HG03097 (cell line): ENCODE results near the gene UTF1.
A peak's percentile ranks its signal among the peaks of the same experiment; 100 is the strongest.
"Not testable (repeated sequence)": the region's sequence is repeated elsewhere in the genome, so short reads cannot be mapped to it uniquely, and the experiment has no call there.

ENCODE experiments used
- ATAC-seq: cut with Tn5 transposase; IDR thresholded peaks from one replicate; pipeline ENCODE4 v1.9.1; 2021; ENCODE audit not compliant: unreplicated experiment, low FRiP score

The UTF1 gene

DNA sequence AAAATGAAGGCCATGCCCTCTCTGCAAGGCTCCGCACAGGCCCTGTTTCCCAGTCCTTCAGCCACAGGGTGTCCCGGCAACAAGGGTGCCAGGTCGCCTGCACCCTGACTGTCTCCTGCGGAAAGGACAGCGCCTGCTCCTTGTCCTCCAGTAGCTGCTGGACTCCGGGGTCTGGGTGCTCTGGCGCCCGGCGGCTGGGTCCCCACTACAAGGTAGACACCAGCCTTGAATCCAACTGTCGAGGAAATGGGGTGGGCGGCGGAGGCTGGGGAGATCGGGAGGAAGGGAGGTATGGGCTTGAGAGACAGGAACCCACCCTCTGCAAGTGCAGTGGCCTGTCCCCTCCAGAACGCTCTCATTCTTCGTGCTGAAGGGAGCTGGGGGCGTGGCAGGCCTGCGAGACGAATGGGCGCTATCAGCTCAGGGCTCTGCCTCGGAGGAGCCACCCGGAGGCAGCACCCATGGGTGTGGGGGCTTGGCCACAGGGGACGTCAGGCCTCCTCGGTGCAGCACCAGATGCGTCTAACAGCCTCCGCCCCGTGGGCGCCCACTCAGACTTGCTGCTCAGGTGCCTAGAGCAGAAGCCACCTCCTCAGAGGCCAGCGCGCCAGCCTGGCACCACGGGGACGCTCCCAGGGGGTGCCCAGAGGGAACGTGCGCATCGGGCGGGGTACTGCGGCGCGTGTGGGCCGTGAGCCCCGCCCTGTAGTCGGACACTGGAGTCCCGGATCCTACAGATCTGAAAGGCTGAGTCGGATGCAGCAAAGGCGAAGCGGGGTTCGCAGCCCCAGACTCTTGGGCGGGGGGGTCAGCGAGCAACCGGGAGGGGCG lies 31.1 kb downstream of the UTF1 start:
- ATAC-seq, result no peak

DNA sequence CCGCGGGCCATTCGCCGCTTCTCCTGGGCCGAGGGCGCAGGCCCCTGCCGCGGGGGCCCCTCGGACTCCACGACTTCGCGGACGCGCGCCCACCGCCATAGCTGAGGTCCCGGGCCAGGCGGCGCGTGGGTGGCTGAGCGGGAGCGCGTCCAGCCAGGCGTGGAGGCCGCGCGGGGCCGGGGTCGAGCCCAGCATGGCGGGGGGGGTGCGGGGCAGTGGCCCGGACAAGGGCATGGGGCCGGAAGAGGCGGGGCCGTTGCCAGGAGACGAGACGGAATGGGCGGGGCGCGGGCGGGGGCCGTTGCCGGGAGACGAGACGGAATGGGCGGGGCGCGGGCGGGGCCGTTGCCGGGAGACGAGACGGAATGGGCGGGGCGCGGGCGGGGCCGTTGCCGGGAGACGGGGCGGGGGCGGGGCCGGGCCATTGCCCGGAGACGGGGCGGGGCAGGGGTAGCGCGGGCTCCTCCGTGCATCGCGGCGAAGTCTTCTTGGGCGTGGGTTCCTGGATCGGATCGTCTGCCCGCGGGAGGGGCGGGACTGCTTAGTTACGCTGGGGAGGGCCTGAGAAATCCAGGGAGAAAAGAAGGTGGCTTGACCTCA lies 31.8 kb downstream of the UTF1 start:
- peak; percentile 29 for ATAC-seq

DNA sequence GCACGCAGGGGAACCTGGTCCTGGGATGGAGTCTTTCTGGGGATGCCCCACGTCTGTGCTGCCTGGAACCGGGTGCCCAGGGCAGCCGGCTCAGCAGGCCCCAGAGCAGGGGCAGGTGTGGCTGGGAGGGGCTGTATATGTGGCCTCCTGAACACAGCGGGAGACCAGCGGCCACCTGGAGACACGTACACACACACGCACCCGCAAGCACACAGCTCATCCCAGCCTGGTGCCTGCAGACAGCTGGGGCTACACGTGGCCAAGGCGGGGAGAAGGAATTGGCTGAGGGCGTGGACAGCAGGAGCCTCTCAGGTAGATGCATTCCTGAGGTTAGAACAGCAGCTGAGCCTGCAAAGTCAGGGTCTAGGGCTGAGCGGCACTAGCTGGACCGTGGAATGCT lies 32.7 kb downstream of the UTF1 start:
- no peak for ATAC-seq

DNA sequence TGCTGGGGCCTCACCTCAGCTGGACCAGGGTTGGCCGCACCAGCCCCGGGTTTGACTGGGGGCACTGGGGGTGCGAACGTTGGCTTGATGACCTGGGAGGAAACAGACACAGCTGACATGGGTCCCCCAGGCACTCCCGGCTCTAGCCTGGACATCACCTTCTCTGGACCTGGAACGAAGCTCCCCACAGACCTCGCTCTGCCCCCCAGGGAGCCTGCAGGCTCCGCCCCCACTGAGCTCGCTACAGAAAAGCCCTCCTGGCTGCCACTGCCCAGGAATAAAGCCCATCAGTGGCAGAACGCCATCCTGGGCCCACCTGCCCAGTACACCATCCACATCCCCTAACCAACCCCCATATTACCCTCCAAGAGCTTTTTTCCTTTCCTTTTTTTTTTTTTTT lies 33.7 kb downstream of the UTF1 start:
- ATAC-seq, result no peak

DNA sequence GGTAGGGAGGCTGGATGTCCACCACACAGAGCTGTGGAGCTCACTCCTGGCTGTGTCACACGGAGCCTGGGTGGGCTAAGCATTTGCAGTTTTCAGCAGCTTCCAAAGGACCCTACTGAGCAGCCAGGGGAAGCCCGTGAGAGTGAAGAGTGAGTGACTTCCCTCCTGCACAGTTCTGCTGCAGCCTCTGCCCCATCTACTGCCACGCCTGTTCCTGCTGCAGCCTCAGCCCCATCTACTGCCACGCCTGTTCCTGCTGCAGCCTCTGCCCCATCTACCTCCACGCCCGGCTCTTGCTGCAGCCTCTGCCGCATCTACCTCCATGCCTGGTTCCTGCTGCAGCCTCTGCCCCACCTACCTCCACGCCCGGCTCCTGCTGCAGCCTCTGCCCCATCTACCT lies 34.4 kb downstream of the UTF1 start:
- ATAC-seq, result no peak

DNA sequence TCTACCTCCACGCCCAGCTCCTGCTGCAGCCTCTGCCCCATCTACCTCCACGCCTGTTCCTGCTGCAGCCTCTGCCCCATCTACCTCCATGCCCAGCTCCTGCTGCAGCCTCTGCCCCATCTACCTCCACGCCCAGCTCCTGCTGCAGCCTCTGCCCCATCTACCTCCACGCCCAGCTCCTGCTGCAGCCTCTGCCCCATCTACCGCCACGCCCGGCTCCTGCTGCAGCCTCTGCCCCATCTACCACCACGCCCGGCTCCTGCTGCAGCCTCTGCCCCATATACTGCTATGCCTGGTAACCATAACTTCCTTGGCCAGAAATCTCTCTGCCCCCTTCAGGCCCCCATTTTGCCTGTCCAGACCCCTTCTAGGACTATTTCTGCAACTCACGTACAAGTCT lies 35.0 kb downstream of the UTF1 start:
- not testable (repeated sequence) for ATAC-seq

DNA sequence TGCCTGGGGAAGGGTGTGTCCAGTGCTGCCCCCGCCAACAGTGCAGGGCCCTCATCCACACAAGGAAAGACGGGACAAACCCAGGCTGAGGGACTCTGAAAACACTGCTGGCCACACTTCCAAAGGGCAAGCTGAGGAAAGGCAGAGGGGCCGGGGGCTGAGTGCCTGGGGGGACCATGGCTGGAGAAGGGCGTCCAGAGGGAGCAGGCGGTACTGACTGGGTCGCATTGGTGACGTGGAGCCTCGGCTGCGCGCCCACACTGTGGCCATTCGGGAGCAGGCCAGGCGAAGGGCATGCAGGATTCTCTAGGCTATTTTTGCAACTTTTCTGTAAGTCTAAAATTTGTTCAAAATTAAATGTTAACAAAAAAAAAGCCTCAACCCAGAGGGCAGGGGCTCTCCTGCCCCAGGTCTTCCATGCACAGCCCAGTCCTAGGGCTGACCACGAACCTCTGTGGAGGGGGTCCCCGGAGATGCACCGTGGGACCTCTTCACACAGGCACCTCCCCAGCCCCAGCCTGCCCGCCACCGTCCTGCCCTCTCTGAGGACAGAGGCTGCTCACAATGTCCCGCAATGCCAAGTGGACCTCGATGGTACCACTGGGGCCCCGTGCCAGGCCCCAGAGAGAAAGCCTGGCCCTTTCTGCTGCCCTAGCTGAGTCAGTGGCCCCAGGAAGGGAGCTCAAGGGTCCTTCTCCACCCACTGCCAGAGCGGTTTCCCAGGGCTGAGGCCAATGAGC lies 36.2 kb downstream of the UTF1 start:
- no peak for ATAC-seq

DNA sequence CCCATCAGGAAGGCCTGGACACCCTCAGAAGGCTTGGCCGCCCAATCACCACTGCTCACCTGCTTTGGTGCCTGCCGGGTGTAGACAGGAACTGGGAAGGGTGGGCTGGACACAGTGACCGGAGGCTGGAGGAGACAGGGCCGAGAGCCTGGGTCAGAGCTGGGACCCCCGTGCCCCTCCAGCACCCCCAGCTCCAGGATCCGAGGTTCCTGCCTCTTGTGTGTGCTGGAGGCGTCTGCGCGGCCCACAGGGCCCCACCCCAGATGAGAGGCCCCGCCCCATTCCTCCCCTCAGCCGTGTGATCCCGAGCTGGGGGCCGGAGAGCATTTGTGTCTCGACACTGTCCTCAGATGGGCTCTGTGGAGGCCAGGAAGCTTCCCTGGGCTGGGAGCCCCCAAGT lies 37.3 kb downstream of the UTF1 start:
- ATAC-seq, result no peak

DNA sequence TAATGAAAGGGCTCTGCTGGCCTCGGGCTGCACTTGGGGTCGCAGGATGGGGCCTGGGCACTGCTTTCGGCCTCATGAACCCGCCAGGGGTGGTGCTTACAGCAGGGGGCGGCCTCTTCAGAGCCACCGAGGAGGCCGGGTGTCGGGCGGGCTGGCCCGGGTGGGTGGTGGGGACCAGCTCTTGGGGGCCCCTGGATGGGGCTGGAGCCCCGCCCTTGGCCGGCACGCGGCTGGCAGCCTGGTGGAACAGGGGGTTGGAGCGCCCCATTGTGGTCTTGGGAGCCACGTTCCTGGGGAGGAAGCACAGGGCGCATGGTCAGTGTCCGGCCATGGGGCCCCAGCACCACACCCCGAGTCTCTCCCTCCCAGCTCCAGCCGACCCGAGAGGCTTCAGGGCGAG lies 37.8 kb downstream of the UTF1 start:
- ATAC-seq, result no peak

DNA sequence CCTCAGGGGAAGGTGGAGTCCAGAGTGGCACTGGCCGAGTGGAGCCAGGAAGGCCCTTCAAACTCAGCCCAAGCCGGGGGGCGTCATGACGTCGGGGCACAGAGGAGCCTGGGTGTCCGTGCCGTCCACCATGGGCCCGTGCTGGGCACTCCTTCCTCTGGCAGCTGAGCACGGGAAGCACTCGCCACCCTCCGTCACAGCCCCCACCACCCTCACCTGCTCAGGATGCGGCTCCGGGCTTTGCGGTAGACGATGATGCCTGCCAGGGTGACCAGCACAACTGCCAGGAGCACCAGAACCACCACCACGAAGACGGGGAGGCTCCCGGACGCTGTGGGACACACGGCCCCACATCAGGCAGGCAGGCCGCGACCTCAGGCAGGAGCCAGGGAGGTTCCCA lies 38.5 kb downstream of the UTF1 start:
- ATAC-seq, result no peak

DNA sequence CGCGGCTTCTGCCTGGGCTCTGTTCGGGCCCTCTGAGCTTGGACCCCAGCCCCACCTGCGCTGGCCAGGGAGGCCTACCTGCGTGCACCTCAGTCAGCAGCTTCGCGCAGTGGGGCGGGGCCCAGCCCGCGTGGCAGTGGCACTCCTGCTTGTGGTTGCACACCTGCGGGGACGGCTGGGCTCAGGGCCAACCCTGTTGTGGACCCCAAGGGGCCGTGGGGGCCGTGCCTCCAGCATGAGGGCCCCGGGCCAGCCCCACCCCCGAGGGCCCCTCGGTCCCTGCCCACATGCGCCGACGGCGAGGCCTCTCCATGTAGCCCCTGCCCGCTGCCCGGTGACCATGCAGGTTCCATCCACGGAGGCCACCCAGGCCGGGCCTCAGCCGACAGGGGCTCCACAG lies 39.4 kb downstream of the UTF1 start:
- no peak for ATAC-seq

DNA sequence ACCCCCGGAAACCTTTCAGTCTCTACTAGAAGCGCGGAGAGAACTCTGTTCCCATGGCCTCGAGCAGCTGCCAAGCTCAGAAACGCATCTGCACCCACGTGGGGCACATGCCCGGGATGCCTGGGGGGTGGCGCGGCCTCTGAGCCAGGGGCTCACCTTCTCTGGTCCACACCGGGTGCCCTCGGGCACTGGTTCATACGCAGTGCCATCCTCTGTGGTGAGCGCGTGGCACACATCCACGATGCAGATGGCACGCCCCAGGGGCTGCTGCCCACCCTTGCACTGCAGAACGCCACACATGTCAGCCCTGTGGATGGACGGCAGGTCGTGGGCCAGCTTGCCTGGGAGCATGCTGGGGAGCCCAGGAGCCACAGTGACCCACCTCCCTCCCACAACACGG lies 40.2 kb downstream of the UTF1 start:
- no peak for ATAC-seq

DNA sequence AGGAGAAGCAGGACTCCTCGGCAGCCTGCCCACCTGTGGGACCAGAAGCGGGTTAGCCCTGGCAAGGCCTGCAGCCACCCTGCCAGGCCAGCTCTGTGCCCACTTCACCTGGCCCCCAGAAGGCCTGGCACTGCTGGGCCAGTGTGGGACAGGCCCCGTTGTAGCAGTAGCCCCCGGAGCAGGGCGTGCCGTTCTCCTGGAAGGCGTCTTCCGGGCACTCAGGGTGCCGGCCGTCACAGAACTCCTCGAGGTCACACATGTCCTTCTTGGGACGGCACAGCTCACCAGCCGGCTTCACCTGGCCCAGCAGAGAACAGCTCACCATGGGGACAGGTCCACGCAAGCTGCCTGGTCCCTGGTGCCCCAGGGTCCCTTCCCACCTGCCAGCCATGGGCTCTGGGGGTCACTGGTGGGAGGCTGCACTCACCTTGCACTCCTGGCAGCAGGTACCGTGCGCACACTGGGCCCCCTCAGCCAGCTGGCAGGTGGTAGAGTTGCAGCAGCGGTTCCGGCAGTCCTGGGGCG lies 40.8 kb downstream of the UTF1 start:
- no peak for ATAC-seq

DNA sequence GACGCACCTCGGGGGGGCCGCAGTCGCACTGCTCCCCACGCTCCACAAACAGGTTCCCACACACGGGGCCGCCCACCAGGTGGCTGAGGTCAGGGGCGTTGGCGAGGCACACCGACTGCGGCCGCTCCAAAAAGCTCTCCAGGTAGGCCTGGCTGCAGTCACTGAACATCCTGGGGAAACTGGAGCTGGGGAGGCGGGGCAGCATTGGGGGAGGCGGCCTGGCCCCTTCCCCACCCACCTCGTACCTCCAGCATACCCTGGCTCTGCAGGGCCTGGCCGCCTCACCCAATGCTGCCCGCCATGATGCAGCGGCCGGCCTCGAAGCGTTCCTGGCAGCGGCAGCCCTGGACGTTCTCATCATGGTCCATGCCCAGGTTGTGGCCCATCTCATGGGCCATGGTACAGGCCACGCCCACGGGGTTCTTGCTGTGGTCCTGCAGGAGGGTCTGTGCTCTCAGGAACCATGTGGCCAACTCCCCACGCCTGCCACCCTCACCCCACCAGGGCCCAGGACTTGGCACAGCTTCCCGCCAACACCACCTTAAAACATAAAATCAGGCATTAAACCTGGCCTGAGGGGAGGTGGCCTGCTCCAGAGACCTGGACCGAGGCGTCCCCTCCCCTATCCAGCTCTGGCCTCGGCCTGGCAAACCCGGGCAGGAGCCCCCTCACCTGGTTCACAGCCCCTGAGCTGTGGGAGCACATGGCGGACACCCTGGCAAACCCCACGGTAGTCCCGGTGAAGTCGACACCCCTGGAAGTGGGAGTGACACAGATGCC lies 41.7 kb downstream of the UTF1 start:
- ATAC-seq, result no peak

DNA sequence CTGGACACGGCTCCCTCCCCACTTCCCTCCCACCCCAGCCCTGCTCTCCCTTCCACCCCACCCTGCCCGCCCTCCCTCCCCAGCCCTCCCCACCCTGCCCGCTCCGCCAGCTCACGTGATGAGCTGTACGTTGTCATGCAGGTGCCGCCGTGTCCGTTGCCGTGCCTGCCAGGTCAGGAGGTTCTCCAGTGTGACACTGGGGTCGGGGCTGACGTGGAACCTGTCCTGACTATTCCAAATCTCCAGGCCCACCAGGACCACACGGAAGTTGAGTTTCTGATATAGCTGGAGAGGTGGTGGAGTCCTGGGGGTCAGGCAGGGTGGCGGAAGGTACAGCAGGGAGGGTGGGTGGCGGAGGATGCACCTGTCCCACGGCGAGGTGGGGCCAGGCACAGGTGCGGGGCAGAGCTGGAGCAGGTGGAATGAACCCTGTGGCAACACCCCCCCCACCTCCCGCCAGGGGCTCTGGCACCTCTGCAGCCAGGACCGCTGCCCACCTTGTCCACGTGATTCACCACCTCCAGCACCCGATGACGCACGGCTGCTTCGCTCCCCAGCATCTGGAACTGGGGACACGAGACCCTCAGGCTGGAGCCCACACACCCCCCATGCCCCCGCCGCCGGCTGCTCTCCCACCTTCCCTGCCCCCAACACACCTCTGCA lies 42.4 kb downstream of the UTF1 start:
- no peak for ATAC-seq

DNA sequence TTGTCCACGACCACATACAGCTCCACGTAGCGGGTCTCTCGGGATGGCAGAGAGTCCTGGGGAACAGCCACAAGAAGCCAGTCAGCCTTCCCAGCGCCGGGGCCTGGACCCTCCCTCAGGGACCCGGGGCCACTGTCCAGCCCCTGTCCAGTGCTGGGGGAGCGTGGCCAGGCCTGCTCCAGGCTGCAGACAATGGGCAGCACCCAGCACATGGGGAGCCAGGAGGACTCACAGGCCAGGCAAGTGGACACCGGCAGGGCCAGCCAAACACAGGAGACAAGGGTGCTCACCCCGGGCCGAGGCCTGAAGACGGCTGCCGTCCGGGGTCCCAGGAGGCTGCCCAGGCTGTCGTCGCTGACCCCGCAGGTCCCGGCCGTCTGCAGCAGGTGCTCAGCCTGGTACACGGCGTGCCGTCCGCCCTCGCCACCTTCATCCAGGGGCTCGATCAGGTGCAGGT lies 43.0 kb downstream of the UTF1 start:
- no peak for ATAC-seq

DNA sequence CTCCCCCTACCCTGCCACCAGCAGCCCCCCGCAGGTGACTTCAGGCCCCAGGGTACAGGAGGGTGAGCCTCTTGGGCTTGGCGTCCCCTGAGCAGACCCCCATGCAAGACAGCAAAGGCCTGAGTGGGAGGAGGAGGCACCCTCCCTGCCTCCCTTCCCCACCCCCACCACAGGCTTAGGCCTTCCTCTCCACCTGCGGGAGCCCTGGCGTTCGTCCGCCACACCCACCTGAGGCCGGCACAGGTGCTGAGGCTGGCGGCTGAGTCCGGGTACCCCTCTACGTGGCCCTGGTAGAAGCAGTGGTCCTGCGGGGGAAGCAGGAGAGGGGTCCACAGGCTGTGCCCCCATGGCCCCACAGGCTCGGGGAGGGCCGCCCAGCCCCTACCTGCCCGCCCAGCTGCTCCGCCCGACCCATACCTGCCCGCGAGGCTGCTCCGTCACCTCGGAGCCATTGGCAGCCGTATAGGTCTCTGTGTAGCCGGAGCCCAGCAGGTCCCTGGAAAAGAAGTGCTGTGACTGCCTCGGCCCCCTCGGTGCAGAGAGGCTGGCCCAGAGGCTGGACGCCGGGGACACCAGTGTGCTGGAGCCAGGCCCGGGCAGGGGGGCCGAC lies 43.6 kb downstream of the UTF1 start:
- ATAC-seq, result no peak

DNA sequence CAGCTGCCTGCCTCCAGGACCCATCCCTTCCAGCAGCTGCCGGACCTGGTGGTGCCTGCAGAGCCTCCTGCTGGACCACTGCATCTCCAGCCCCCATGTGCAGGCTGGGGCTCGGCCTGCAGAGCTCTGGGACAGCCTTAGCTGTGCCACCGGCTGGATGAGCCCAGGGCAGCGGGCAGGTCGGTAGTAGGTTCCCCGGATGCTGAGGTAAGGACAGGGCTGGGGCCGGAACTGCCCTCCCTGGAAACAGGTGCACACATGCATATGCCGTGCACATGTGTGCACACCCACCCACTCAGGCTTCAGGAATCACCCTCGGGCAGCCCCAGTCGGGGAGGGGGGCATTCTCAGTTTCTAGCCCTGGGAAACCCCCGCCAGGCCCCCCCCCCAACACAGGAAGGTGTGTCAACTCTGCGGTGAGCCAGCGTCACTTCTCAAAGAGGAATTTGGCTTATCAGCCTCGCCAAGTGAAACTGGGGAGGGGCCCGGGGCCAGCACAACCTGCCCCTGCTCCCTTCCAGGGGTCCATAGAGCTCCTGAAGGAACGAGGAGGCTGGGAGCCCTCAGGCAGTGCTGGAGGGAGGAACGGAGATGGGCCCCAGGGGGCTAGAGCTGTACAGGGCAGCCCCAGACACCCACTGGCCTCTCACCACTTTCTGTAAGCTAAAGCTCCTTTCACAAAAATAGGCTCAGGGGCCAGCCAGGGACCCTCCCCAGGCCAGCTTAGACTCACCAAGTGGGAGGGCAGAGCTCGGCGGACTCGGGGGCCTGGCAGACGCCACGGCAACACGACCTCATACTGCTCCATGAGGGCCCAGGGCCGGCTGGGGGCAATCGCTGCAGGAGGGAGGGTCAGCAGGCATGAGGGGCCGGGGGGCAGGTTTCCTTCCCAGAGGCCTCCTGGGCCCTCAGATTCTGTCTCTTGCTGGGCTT lies 45.0 kb downstream of the UTF1 start:
- peak; percentile 41 for ATAC-seq

DNA sequence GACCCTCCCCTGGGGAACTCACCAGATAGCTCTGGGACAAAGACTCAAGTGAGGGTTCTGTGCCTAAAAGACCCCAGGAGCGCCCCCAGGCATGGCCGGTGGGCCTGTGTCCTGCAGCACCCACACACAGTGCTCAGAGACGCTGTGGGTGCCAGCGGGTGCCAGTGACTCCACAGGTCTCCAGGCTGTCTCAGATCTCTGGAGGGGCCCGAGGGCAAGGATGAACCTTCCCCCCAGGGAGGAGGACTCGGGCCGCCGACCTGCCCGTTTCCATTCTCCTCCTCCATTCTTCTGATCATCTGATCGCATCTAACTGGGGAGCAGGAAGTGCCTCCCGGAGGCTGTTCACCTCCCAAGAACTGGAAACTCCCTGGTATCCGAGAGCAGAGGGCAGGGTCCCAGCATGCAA lies 45.7 kb downstream of the UTF1 start:
- ATAC-seq, result no peak
